Smooth muscle cell (in vitro differentiated cells): Measurements from ENCODE around the gene TBC1D10B. TPM values are rescaled to one million over a fixed set of nuclear protein-coding genes. Genes with fewer than 3 reads are reported as not detected.

Experiments
- DNase-seq: peaks from one replicate; lab custom pipeline; 2025; ENCODE audit not compliant: unreplicated experiment; lab: John Stamatoyannopoulos, UW
- H2AFZ ChIP-seq: fragments of 200-600 bp; sonication (generic); 2 replicates; pipeline ENCODE4 v1.6.0; 2016; ENCODE audit warnings: antibody characterized with exemption, low read depth, mild to moderate bottlenecking
- H3F3A ChIP-seq: fragments of 200-600 bp; sonication (generic); 2 replicates; pipeline ENCODE4 v1.6.0; 2017; ENCODE audit warnings: antibody characterized with exemption, low read depth
- H3K27ac ChIP-seq: fragments of 200-600 bp; sonication (generic); 2 replicates; pipeline ENCODE4 v1.5.1; 2016; ENCODE audit warnings: low read depth, mild to moderate bottlenecking
- H3K27me3 ChIP-seq: fragments of 200-600 bp; sonication (generic); 2 replicates; pipeline ENCODE4 v1.6.1; 2016; ENCODE audit warnings: low read depth, mild to moderate bottlenecking
- H3K36me3 ChIP-seq: fragments of 200-600 bp; sonication (generic); 2 replicates; pipeline ENCODE4 v1.5.1; 2016; ENCODE audit warnings: low read depth
- H3K4me1 ChIP-seq: fragments of 200-600 bp; sonication (generic); 2 replicates; pipeline ENCODE4 v1.5.1; 2016; ENCODE audit warnings: low read depth
- H3K4me2 ChIP-seq: fragments of 200-600 bp; sonication (generic); 2 replicates; pipeline ENCODE4 v1.6.0; 2016; ENCODE audit warnings: mild to moderate bottlenecking
- H3K4me3 ChIP-seq: fragments of 200-600 bp; sonication (generic); 2 replicates; pipeline ENCODE4 v1.5.1; 2016; ENCODE audit warnings: mild to moderate bottlenecking
- H3K79me2 ChIP-seq: fragments of 200-600 bp; sonication (generic); 2 replicates; pipeline ENCODE4 v1.6.0; 2016; ENCODE audit warnings: low read depth, mild to moderate bottlenecking
- H3K9ac ChIP-seq: fragments of 200-600 bp; sonication (generic); 2 replicates; pipeline ENCODE4 v1.6.0; 2016; ENCODE audit warnings: low read depth
- H3K9me3 ChIP-seq: fragments of 200-600 bp; sonication (generic); replicated peaks from 2 replicates; pipeline ENCODE4 v1.5.1; 2016; ENCODE audit warnings: low read depth
- H4K20me1 ChIP-seq: fragments of 200-600 bp; sonication (generic); 2 replicates; pipeline ENCODE4 v1.6.0; 2016; ENCODE audit warnings: low read depth
- CTCF ChIP-seq: fragments of 200-600 bp; sonication (generic); IDR thresholded peaks from 2 replicates; pipeline ENCODE4 v1.5.1; 2017; ENCODE audit warnings: borderline replicate concordance, mild to moderate bottlenecking, antibody characterized with exemption; ENCODE audit not compliant: insufficient read depth, poor library complexity, severe bottlenecking
- WGBS: methylation state at CpG from one replicate; pipeline ENCODE4 v1.1.7; 2016; ENCODE audit warnings: low lambda C conversion rate; 5-methylcytosine and 5-hydroxymethylcytosine counted together
- polyA plus RNA-seq: library from polyadenylated mRNA; unstranded; fragments of >200 nt; fragmentation: Nextera tagmentation; extraction: Ambion mirVana; gene quantifications from 2 replicates; pipeline ENCODE4 v1.2.1, GENCODE V29; 2016
- total RNA-seq: library from RNA; depleted of rRNA; stranded (reverse); fragments of >200 nt; gene quantifications from 2 replicates; pipeline ENCODE4 v1.2.3, GENCODE V29; 2014

TBC1D10B gene
- 12.7 and 17.7 TPM in 2 replicates for total RNA-seq
- 37.1 and 37.4 TPM in 2 replicates for polyA plus RNA-seq

GRCh38 chr16:30370456-30371247, at the start of gene TBC1D10B:
Gene TBC1D10B, minus strand, starts transcription at chr16:30370494. Its CDS starts 311 bp downstream, at chr16:30370183.
- under 1% methylated on average over 39 of the region's 40 CpGs for WGBS
- Histone ChIP-seq H3K4me1 (peaks cover 22% of the 10 kb centered on the region), H3K27me3 (no peaks in the 10 kb centered on the region), H2AFZ (peak within 1 kb of the TSS; percentile 4), H4K20me1 (peaks cover 41% of the 10 kb centered on the region), H3K27ac (peak within 1 kb of the TSS; percentile 69), H3K9ac (peak within 1 kb of the TSS; percentile 67), H3F3A (peaks cover 4% of the 10 kb centered on the region), H3K4me3 (peak within 1 kb of the TSS; percentile 59), H3K36me3 (no peaks in the 10 kb centered on the region), H3K79me2 (peaks cover 42% of the 10 kb centered on the region), H3K9me3 (no peaks in the 10 kb centered on the region), H3K4me2 (peak within 1 kb of the TSS; percentile 93)
- DNase-seq = peak; percentile 92
- peak; percentile 5 for TF ChIP-seq CTCF

GRCh38 chr16:30418350-30419181, 48.3 kb upstream of the TBC1D10B start:
- no peak for DNase-seq
- no peak overlapping the region for H2AFZ ChIP-seq
- no peaks in the 10 kb centered on the region for H3K27me3 ChIP-seq
- H3K9me3 ChIP-seq = no peaks in the 10 kb centered on the region
- H4K20me1 ChIP-seq = peaks cover 11% of the 10 kb centered on the region
- 66% methylated on average over 31 of the region's 31 CpGs for WGBS
- H3K9ac ChIP-seq = no peak overlapping the region
- H3K4me3 ChIP-seq = peak overlapping the region; percentile 64
- H3K4me2 ChIP-seq = peak overlapping the region; percentile 92
- peaks cover 17% of the 10 kb centered on the region for H3F3A ChIP-seq
- TF ChIP-seq CTCF = no peak
- H3K4me1 ChIP-seq = no peaks in the 10 kb centered on the region
- no peak overlapping the region for H3K27ac ChIP-seq
- no peaks in the 10 kb centered on the region for H3K36me3 ChIP-seq
- no peaks in the 10 kb centered on the region for H3K79me2 ChIP-seq

- peak overlapping the region; percentile 18 for H2AFZ ChIP-seq
- peaks cover 17% of the 10 kb centered on the region for H3F3A ChIP-seq
- no peaks in the 10 kb centered on the region for H3K27me3 ChIP-seq
- peak overlapping the region; percentile 64 for H3K4me3 ChIP-seq
- DNase-seq = peak; percentile 53
- no peaks in the 10 kb centered on the region for H3K9me3 ChIP-seq
- no peaks in the 10 kb centered on the region for H3K4me1 ChIP-seq
- no peaks in the 10 kb centered on the region for H3K79me2 ChIP-seq
- 3% methylated on average over 128 of the region's 140 CpGs for WGBS
- no peak overlapping the region for H3K9ac ChIP-seq
- peak; percentile 16 for TF ChIP-seq CTCF
- no peaks in the 10 kb centered on the region for H3K36me3 ChIP-seq
- peaks cover 14% of the 10 kb centered on the region for H4K20me1 ChIP-seq
- peak overlapping the region; percentile 92 for H3K4me2 ChIP-seq
- H3K27ac ChIP-seq = no peak overlapping the region
Measured at GRCh38 chr16:30417529-30418349, 47.4 kb upstream of the TBC1D10B start.
